ENCODE data around the gene CCNQ. TPM values are rescaled to one million over a fixed set of nuclear protein-coding genes. Genes with fewer than 3 reads are reported as not detected.

CCNQ gene
- 10 to 100 TPM; 18.0 to 32.2 (median 23.9) TPM for total RNA-seq

DNA sequence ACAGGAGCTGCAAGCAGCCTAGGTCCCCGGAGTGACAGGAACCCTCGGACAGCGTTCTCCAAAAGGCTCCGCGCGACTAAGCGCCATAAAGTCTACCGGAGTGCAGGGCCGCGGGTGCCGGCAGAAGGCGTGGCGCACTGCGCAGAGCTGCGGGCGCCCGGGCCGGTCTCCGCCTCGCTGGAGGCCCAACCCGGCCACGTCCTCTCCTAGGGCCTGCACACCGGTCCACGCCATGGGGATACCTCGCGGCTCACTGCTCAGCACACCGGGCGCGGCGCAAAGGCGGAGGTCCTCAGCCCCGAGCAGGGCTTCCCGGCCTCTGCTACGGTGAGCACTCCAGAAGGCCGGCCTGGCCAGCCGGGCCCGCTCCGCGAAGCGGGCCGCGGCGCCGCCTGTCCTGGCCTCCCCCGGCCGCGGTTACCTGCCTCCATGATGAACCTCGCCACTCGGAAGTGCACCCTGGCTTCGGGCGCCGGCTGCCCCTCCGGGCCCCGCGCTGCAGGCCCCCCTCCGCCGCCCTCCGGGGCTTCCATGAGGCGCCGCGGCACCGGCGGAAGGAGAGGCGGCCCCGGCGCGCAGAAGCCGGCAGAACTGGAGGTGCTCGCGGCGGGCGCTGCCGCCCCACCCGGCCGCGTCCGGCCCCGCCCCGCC, at the start of gene CCNQ:
TSS of gene CCNQ (minus strand) at position 599 of the 651 bp plus-strand sequence. CDS start at position 533, 66 bp downstream.
- intact Hi-C loops (cut with DNase I) = no loop called here
- WGBS, 2 donors = no CpG with 5 or more reads among the region's 79 CpGs
- no peaks in the 10 kb centered on the region for H3K27me3 ChIP-seq

DNA sequence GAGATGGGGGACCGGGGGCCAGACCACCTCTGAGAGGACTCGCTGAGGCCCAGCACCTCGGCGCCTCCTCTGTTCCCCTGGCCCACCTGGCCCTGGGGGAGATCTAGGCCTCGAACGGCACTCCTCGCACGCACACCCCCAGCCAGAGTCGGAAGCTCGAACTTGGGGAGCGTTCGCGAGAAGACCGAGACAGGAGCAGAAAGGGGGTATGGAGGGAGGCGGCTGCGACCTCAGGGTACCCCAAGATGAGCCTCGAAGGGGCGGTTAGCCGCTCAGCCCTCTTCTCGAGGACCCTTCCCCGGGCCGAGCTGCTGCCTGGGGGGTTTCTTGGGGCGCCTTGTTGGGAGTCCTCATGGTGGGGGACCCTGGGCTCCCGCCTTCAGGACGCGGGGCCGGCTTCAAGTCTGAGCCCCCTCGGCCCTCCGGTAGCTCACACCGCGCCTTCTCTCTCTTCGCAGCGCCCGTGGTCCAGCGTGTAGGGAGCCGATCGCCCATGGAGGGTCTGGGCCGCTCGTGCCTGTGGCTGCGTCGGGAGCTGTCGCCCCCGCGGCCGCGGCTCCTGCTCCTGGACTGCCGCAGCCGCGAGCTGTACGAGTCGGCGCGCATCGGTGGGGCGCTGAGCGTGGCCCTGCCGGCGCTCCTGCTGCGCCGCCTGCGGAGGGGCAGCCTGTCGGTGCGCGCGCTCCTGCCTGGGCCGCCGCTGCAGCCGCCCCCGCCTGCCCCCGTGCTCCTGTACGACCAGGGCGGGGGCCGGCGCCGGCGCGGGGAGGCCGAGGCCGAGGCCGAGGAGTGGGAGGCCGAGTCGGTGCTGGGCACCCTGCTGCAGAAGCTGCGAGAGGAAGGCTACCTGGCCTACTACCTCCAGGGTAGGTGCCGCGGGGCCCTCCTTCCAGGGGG, 48.8 kb upstream of the CCNQ start:
- Histone ChIP-seq H3K4me3 (peak overlapping the region in 2 of 4 donors; percentile 26 to 51), H3K27me3 (peaks cover 0 to 73% (median 16%) of the 10 kb centered on the region in 4 donors), H3K9me3 (no peaks in the 10 kb centered on the region), H3K27ac (no peak overlapping the region), H3K36me3 (no peaks in the 10 kb centered on the region), H3K4me1 (peaks cover 4 to 42% (median 5%) of the 10 kb centered on the region in 3 donors)
- intact Hi-C loops (cut with DNase I) = no loop called here
- no peak for TF ChIP-seq POLR2A (IDR thresholded peaks at IDR 0.05)
- TF ChIP-seq, protein P1, sequence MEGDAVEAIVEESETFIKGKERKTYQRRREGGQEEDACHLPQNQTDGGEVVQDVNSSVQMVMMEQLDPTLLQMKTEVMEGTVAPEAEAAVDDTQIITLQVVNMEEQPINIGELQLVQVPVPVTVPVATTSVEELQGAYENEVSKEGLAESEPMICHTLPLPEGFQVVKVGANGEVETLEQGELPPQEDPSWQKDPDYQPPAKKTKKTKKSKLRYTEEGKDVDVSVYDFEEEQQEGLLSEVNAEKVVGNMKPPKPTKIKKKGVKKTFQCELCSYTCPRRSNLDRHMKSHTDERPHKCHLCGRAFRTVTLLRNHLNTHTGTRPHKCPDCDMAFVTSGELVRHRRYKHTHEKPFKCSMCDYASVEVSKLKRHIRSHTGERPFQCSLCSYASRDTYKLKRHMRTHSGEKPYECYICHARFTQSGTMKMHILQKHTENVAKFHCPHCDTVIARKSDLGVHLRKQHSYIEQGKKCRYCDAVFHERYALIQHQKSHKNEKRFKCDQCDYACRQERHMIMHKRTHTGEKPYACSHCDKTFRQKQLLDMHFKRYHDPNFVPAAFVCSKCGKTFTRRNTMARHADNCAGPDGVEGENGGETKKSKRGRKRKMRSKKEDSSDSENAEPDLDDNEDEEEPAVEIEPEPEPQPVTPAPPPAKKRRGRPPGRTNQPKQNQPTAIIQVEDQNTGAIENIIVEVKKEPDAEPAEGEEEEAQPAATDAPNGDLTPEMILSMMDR (IDR thresholded peaks at IDR 0.05) = no peak
- WGBS, 2 donors = 30 to 41% methylated on average over 2 to 3 of the region's 85 CpGs
- no peak for DNase-seq

More for the DNA sequence above, at the start of gene CCNQ:
- DNase-seq = no peak
- H3K36me3 ChIP-seq = peaks cover 0 to 22% (median 8%) of the 10 kb centered on the region in 3 donors
- H3K9me3 ChIP-seq = no peaks in the 10 kb centered on the region
- H3K4me3 ChIP-seq = peak within 1 kb of the TSS; percentile 61 to 77 (median 67)
- peaks cover 11 to 44% (median 11%) of the 10 kb centered on the region in 3 donors for H3K4me1 ChIP-seq
- H3K27ac ChIP-seq = peak within 1 kb of the TSS; percentile 75 to 87 (median 80)
- TF ChIP-seq, protein P1 (IDR thresholded peaks at IDR 0.05) = no peak
- peak in 2 of 4 donors; percentile 34 to 62 for TF ChIP-seq POLR2A (IDR thresholded peaks at IDR 0.05)

DNA sequence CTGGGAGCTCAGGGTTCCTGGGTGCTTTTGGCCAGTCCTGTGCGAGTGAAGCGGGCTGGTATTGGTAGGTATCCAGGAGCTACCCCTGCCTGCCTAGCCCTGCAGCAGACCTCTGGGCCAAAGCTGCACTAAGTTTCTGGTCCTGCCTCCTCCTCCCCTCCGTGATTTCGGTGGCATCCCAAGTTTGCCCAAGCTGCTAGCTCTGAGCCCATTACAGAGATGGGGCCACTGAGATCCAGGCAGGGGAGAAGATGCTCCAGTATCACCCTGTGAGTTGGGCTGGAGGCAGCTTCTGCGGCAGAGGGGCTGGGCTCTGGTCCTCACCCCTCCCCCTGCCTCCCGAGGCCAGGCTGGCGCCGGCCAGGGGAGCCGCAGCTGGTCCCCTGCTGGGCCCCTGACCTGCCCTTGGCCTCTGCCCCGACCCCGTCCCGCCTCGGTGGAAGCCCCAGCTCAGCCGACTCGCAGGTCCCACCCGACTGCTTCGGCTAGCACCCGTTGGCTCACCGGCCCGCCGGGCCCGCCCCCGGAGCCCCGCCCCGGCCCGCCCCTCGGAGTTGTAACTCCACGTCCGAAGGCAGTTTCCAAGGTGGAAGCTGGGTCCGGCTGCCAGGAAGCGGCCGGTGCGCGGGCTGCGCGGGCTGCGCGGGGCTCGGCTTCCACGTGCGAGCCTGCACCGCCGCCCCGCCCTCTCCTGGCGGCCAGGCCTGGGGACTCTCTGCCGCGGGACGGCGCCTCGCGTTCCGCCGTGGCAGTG, 47.9 kb upstream of the CCNQ start, which contains the start of gene DUSP9:
TSS of gene DUSP9 (plus strand) at position 584 of the 754 bp plus-strand sequence. CDS start 751 bp downstream, outside the sequence.
- peaks cover 5 to 51% (median 11%) of the 10 kb centered on the region in 3 donors for H3K4me1 ChIP-seq
- peak within 1 kb of the TSS in 3 of 4 donors; percentile 4 to 51 (median 26) for H3K4me3 ChIP-seq
- no peak within 1 kb of the TSS for H3K27ac ChIP-seq
- H3K27me3 ChIP-seq = peaks cover 0 to 82% (median 24%) of the 10 kb centered on the region in 4 donors
- no peak for TF ChIP-seq POLR2A (IDR thresholded peaks at IDR 0.05)
- TF ChIP-seq, protein P1 (IDR thresholded peaks at IDR 0.05) = no peak
- H3K36me3 ChIP-seq = no peaks in the 10 kb centered on the region
- H3K9me3 ChIP-seq = no peaks in the 10 kb centered on the region
- no peak for DNase-seq
- intact Hi-C loops (cut with DNase I) = no loop called here
- WGBS, 2 donors = 30 to 40% methylated on average over 1 to 15 of the region's 53 CpGs

DNA sequence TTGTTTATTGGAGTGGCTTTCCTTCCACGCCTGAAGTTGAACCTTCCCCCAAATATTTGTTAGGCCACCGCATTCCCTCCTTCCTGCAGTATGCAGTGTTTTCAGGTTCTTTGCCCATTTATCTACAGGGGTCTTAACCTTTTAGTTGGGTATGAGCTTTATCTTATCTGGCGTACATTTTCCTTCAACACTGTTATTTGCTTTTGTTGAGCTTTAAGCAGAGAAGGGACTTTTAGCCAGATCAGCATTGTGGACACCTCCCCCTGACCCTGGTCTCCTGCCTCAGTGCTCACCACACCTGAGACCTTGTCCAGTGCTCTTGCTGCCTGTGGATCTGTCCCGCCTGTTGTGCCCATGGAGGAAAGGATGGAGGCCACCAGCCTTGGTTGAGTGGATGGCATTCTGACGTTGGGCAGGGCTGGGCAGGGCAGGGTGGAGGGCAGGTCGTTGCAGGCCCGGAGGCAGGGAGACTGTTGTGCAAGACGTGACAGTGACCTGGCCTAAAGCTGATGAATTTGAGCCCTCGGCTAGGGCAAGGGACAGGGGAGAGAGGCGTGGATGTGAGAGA, 47.1 kb upstream of the CCNQ start:
- Histone ChIP-seq H3K4me1 (peaks cover 5 to 54% (median 13%) of the 10 kb centered on the region in 3 donors), H3K9me3 (no peaks in the 10 kb centered on the region), H3K27ac (no peak overlapping the region), H3K36me3 (no peaks in the 10 kb centered on the region), H3K27me3 (peaks cover 0 to 90% (median 27%) of the 10 kb centered on the region in 4 donors), H3K4me3 (no peak overlapping the region)
- no peak for TF ChIP-seq POLR2A (IDR thresholded peaks at IDR 0.05)
- TF ChIP-seq, protein P1 (IDR thresholded peaks at IDR 0.05) = no peak
- intact Hi-C loops (cut with DNase I) = no loop called here
- DNase-seq = no peak
- WGBS, 2 donors = 49 to 54% methylated on average over 7 to 9 of the region's 10 CpGs
